ENCODE measurements around the gene TNNI2. TPM values are rescaled to one million over a fixed set of nuclear protein-coding genes. Genes with fewer than 3 reads are reported as not detected.
"Not testable (repeated sequence)": the region's sequence is repeated elsewhere in the genome, so short reads cannot be mapped to it uniquely, and the experiment has no call there.

Gene TNNI2
- total RNA-seq, 1 experiment from 2014 or later, result not detected

DNA sequence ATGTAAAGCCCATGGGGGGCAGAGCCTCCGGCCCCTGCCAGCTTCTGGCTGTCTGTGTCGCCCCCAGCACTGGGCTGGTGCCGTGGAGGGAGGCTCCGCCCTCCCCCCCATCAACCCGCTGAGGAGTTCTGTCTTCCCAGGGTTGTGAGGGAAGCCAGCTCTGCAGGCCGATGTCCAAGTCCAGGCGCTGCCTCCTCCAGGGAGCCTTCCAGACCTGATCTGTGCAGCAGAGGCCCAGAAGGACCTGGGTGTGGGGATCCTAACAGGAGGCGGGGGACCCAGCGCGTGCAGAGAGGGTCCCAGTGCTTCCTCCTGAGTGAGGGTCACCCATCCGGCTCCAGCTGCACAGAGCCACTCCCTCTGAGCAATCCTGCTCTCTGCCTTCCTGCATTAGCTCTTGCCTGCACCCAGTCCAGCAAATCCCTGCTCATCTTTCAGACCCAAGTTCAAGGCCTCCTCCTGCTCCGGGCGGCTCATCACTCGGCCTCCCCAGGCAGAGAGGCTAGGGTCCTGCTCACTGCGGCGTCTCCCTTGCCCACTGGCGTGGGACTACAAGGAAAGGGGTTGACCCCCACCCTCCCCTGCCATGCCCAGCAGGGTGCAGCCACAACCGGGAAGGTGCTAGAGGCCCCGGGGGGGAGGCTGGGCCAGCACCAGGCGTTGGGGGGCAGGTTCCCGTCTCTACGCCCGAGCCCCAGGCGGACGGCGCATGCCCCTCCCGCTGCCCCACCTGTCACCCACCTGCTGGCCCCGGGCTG lies 36.5 kb downstream of the TNNI2 start:
- no peak overlapping the region for H2AFZ ChIP-seq (ENCODE audit: low read length)
- H3K9me3 Mint-ChIP-seq, result no peaks in the 10 kb centered on the region
- no peak overlapping the region for H3K23ac ChIP-seq (ENCODE audit: insufficient read length, low read depth, low read length)
- H3K79me2 ChIP-seq (ENCODE audit: insufficient read depth, low read length), result no peaks in the 10 kb centered on the region
- H3K27ac ChIP-seq (ENCODE audit: insufficient read length, low read depth, low read length), result no peak overlapping the region
- no peak overlapping the region for H3K4me2 ChIP-seq (ENCODE audit: insufficient read depth, insufficient read length, low read length)
- H2BK12ac ChIP-seq (ENCODE audit: insufficient read length, low read depth, low read length), result no peak overlapping the region
- H3K4me3 Mint-ChIP-seq, result no peak overlapping the region
- H3T11ph ChIP-seq (ENCODE audit: low read length), result no peak overlapping the region
- no peak overlapping the region for H3K18ac ChIP-seq (ENCODE audit: insufficient read length, low read depth, low read length)
- H2BK20ac ChIP-seq (ENCODE audit: low read depth, low read length, poor library complexity, severe bottlenecking), result no peak overlapping the region
- H3K27me3 ChIP-seq (ENCODE audit: insufficient read depth, low read length), result no peaks in the 10 kb centered on the region
- peaks cover 4 to 10% of the 10 kb centered on the region in 2 experiments; a peak in 3 of 4 replicates for H3K4me1 Mint-ChIP-seq
- H3K4ac ChIP-seq (ENCODE audit: low read depth, low read length), result no peak overlapping the region
- H3K79me1 ChIP-seq (ENCODE audit: insufficient read depth, low read depth, low read length, poor library complexity, severe bottlenecking), result no peaks in the 10 kb centered on the region
- H3K14ac ChIP-seq (ENCODE audit: insufficient read depth, low read length), result no peak overlapping the region; the same call in 1 of the 2 replicates
- no peak overlapping the region for H2BK15ac ChIP-seq (ENCODE audit: low read depth, low read length)
- no peaks in the 10 kb centered on the region for H3K4me1 ChIP-seq (ENCODE audit: insufficient read depth, low read length)
- TF ChIP-seq, protein P1, sequence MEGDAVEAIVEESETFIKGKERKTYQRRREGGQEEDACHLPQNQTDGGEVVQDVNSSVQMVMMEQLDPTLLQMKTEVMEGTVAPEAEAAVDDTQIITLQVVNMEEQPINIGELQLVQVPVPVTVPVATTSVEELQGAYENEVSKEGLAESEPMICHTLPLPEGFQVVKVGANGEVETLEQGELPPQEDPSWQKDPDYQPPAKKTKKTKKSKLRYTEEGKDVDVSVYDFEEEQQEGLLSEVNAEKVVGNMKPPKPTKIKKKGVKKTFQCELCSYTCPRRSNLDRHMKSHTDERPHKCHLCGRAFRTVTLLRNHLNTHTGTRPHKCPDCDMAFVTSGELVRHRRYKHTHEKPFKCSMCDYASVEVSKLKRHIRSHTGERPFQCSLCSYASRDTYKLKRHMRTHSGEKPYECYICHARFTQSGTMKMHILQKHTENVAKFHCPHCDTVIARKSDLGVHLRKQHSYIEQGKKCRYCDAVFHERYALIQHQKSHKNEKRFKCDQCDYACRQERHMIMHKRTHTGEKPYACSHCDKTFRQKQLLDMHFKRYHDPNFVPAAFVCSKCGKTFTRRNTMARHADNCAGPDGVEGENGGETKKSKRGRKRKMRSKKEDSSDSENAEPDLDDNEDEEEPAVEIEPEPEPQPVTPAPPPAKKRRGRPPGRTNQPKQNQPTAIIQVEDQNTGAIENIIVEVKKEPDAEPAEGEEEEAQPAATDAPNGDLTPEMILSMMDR (conservative IDR thresholded peaks at IDR 0.05), result no peak
- H3K36me3 Mint-ChIP-seq (ENCODE audit: insufficient read depth in 1 of 3, low read depth in 3 of 3), result no peaks in the 10 kb centered on the region
- no peak overlapping the region for H4K5ac ChIP-seq (ENCODE audit: insufficient read length, low read depth, low read length)
- H3K27me3 Mint-ChIP-seq (ENCODE audit: low read depth), result peaks cover 5% of the 10 kb centered on the region
- H4K20me1 ChIP-seq (ENCODE audit: control insufficient read depth, insufficient read depth, insufficient read length), result no peaks in the 10 kb centered on the region
- H2AK5ac ChIP-seq (ENCODE audit: insufficient read length, low read length), result no peak overlapping the region
- no peak overlapping the region for H4K91ac ChIP-seq (ENCODE audit: insufficient read length, low read depth, low read length)
- no CpG with 5 or more reads among the region's 28 CpGs for WGBS (ENCODE audit: extremely low coverage, insufficient read length, low lambda C conversion rate)
- no peak for DNase-seq
- no peak overlapping the region for H3K27ac Mint-ChIP-seq
- H3K56ac ChIP-seq (ENCODE audit: insufficient read length, low read depth, low read length), result no peak overlapping the region
- no peaks in the 10 kb centered on the region for H3K23me2 ChIP-seq (ENCODE audit: insufficient read length, low read depth, low read length, poor library complexity, severe bottlenecking)
- H2BK5ac ChIP-seq (ENCODE audit: insufficient read length, low read length), result no peak overlapping the region
- H3K9ac ChIP-seq (ENCODE audit: extremely low read depth, insufficient read length, low read length), result no peak overlapping the region
- no peak overlapping the region for H2BK120ac ChIP-seq (ENCODE audit: low read depth, low read length, poor library complexity, severe bottlenecking)
- no peaks in the 10 kb centered on the region for H3K9me3 ChIP-seq (ENCODE audit: control insufficient read depth, low read depth, low read length)
- H4K8ac ChIP-seq (replicated peaks; ENCODE audit: insufficient read length, low read depth, low read length), result no peak overlapping the region

DNA sequence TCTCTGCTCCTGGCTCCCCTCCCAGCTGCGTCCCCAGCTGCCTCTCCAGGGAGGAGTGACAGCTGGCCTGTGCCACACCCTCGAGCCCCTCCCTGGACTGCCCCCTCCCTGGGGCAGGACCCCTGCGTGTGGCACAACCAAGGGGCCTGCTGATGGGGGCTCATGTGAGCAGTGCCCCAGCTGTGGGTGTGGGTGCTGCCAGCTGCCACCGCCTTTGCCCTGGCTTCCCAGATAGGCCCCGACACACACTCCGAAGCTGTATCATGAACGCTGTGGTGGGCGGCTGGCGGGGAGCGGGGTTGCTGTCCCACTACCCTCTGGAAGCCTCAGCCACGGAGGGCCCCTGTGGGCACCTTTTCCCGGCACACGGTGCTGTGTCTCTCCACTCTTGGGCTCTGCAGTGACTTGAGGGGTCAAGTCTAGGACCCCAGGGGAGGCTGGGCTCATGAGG lies 37.1 kb downstream of the TNNI2 start:
- H2BK12ac ChIP-seq (ENCODE audit: insufficient read length, low read depth, low read length); H3T11ph ChIP-seq (ENCODE audit: low read length); H3K56ac ChIP-seq (ENCODE audit: insufficient read length, low read depth, low read length); H3K14ac ChIP-seq (ENCODE audit: insufficient read depth, low read length); H2BK15ac ChIP-seq (ENCODE audit: low read depth, low read length); H3K4me1 ChIP-seq (ENCODE audit: insufficient read depth, low read length); H3K4me2 ChIP-seq (ENCODE audit: insufficient read depth, insufficient read length, low read length); H3K27me3 Mint-ChIP-seq (ENCODE audit: low read depth); H3K23me2 ChIP-seq (ENCODE audit: insufficient read length, low read depth, low read length, poor library complexity, severe bottlenecking); H3K27me3 ChIP-seq (ENCODE audit: insufficient read depth, low read length); H4K20me1 ChIP-seq (ENCODE audit: control insufficient read depth, insufficient read depth, insufficient read length); H3K9me3 ChIP-seq (ENCODE audit: control insufficient read depth, low read depth, low read length); H2BK5ac ChIP-seq (ENCODE audit: insufficient read length, low read length); H3K9me3 Mint-ChIP-seq; H4K91ac ChIP-seq (ENCODE audit: insufficient read length, low read depth, low read length); H3K79me2 ChIP-seq (ENCODE audit: insufficient read depth, low read length); H2AFZ ChIP-seq (ENCODE audit: low read length); H3K36me3 Mint-ChIP-seq (ENCODE audit: insufficient read depth in 1 of 3, low read depth in 3 of 3); DNase-seq; H3K4ac ChIP-seq (ENCODE audit: low read depth, low read length); H3K4me3 Mint-ChIP-seq; H2BK20ac ChIP-seq (ENCODE audit: low read depth, low read length, poor library complexity, severe bottlenecking); H3K27ac Mint-ChIP-seq; H3K4me1 Mint-ChIP-seq; H4K5ac ChIP-seq (ENCODE audit: insufficient read length, low read depth, low read length); H2AK5ac ChIP-seq (ENCODE audit: insufficient read length, low read length); H2BK120ac ChIP-seq (ENCODE audit: low read depth, low read length, poor library complexity, severe bottlenecking); H3K79me1 ChIP-seq (ENCODE audit: insufficient read depth, low read depth, low read length, poor library complexity, severe bottlenecking); H3K23ac ChIP-seq (ENCODE audit: insufficient read length, low read depth, low read length); H4K8ac ChIP-seq (replicated peaks; ENCODE audit: insufficient read length, low read depth, low read length); H3K27ac ChIP-seq (ENCODE audit: insufficient read length, low read depth, low read length); H3K9ac ChIP-seq (ENCODE audit: extremely low read depth, insufficient read length, low read length); H3K18ac ChIP-seq (ENCODE audit: insufficient read length, low read depth, low read length): not testable (repeated sequence)
- no CpG with 5 or more reads among the region's 13 CpGs for WGBS (ENCODE audit: extremely low coverage, insufficient read length, low lambda C conversion rate)

Measured in H9 (cell line).